Measurements from ENCODE around the gene SYTL3. TPM values are rescaled to one million over a fixed set of nuclear protein-coding genes. Genes with fewer than 3 reads are reported as not detected.

The SYTL3 gene
- total and polyA plus RNA-seq, 2 of the 8 experiments (the other 6 are each of a cell fraction or from before 2014, with no cell fraction given), result 0.27 to 0.99 TPM

DNA sequence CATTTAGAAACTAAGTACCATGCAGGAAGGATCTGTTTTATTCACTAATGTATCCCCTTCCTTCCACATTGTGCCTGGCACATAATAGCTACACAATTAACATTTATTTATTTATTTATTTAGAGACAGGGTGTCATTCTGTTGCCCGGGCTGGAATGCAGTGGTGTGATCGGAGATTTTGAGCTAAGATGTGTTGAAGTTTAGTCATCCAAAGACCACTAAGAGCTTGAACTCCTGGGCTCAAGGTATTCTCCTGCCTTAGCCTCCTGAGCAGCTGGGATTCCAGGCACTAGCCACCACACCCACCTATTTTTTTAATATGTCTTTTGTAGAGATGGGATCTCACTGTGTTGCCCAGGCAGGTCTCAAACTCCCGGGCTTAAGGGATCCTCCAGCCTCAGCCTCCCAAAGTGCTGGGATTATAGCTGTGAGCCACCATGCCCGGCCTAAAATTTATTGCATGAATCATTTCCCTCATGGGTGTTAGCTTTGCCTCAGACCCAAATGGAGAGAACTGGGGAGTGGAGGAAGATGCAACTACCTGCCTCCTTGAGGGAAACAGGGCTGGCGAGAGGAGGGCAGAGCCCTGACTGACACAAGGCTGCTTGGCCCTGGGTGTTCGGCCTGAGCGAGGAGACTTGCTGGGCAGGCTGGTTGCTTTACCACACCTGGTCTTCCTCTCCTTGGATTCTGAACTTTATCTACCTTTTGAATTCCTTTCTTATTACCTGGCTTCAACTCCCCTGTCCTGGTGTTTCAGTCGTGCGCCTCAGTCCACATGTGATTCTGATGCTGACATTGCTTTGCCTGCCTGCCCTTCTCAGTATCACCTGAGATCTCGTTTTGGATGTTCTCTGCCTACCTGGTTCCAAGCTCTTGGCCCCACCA, 3.6 kb upstream of the SYTL3 start (continued):
- TF ChIP-seq, protein P1, sequence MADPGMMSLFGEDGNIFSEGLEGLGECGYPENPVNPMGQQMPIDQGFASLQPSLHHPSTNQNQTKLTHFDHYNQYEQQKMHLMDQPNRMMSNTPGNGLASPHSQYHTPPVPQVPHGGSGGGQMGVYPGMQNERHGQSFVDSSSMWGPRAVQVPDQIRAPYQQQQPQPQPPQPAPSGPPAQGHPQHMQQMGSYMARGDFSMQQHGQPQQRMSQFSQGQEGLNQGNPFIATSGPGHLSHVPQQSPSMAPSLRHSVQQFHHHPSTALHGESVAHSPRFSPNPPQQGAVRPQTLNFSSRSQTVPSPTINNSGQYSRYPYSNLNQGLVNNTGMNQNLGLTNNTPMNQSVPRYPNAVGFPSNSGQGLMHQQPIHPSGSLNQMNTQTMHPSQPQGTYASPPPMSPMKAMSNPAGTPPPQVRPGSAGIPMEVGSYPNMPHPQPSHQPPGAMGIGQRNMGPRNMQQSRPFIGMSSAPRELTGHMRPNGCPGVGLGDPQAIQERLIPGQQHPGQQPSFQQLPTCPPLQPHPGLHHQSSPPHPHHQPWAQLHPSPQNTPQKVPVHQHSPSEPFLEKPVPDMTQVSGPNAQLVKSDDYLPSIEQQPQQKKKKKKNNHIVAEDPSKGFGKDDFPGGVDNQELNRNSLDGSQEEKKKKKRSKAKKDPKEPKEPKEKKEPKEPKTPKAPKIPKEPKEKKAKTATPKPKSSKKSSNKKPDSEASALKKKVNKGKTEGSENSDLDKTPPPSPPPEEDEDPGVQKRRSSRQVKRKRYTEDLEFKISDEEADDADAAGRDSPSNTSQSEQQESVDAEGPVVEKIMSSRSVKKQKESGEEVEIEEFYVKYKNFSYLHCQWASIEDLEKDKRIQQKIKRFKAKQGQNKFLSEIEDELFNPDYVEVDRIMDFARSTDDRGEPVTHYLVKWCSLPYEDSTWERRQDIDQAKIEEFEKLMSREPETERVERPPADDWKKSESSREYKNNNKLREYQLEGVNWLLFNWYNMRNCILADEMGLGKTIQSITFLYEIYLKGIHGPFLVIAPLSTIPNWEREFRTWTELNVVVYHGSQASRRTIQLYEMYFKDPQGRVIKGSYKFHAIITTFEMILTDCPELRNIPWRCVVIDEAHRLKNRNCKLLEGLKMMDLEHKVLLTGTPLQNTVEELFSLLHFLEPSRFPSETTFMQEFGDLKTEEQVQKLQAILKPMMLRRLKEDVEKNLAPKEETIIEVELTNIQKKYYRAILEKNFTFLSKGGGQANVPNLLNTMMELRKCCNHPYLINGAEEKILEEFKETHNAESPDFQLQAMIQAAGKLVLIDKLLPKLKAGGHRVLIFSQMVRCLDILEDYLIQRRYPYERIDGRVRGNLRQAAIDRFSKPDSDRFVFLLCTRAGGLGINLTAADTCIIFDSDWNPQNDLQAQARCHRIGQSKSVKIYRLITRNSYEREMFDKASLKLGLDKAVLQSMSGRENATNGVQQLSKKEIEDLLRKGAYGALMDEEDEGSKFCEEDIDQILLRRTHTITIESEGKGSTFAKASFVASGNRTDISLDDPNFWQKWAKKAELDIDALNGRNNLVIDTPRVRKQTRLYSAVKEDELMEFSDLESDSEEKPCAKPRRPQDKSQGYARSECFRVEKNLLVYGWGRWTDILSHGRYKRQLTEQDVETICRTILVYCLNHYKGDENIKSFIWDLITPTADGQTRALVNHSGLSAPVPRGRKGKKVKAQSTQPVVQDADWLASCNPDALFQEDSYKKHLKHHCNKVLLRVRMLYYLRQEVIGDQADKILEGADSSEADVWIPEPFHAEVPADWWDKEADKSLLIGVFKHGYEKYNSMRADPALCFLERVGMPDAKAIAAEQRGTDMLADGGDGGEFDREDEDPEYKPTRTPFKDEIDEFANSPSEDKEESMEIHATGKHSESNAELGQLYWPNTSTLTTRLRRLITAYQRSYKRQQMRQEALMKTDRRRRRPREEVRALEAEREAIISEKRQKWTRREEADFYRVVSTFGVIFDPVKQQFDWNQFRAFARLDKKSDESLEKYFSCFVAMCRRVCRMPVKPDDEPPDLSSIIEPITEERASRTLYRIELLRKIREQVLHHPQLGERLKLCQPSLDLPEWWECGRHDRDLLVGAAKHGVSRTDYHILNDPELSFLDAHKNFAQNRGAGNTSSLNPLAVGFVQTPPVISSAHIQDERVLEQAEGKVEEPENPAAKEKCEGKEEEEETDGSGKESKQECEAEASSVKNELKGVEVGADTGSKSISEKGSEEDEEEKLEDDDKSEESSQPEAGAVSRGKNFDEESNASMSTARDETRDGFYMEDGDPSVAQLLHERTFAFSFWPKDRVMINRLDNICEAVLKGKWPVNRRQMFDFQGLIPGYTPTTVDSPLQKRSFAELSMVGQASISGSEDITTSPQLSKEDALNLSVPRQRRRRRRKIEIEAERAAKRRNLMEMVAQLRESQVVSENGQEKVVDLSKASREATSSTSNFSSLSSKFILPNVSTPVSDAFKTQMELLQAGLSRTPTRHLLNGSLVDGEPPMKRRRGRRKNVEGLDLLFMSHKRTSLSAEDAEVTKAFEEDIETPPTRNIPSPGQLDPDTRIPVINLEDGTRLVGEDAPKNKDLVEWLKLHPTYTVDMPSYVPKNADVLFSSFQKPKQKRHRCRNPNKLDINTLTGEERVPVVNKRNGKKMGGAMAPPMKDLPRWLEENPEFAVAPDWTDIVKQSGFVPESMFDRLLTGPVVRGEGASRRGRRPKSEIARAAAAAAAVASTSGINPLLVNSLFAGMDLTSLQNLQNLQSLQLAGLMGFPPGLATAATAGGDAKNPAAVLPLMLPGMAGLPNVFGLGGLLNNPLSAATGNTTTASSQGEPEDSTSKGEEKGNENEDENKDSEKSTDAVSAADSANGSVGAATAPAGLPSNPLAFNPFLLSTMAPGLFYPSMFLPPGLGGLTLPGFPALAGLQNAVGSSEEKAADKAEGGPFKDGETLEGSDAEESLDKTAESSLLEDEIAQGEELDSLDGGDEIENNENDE (IDR thresholded peaks at IDR 0.05; ENCODE audit: insufficient replicate concordance, low read length), result no peak
- TF ChIP-seq TAF1 (IDR thresholded peaks at IDR 0.05; ENCODE audit: low read depth, low read length) (no peak), KDM5A (IDR thresholded peaks at IDR 0.05; ENCODE audit: low read length) (no peak), TAF7 (optimal IDR thresholded peaks at IDR 0.05; ENCODE audit: borderline replicate concordance, low read depth, low read length) (no peak), SIRT6 (IDR thresholded peaks at IDR 0.05; ENCODE audit: low read length) (no peak), YY1 (IDR thresholded peaks at IDR 0.05; ENCODE audit: low read depth, low read length) (no peak), BCL11A (IDR thresholded peaks at IDR 0.05; ENCODE audit: low read depth in 2 of 2, low read length in 2 of 2) (no peak), CEBPB (IDR thresholded peaks at IDR 0.05; ENCODE audit: low read depth, low read length) (no peak), JUND (IDR thresholded peaks at IDR 0.05; ENCODE audit: low read length) (no peak), PHF8 (conservative IDR thresholded peaks at IDR 0.05; ENCODE audit: low read depth, low read length) (no peak), BRCA1 (IDR thresholded peaks at IDR 0.05; ENCODE audit: low read depth, low read length) (no peak)
